Chondrocyte (in vitro differentiated cells): Measurements from ENCODE around the gene CNPY4. TPM values are rescaled to one million over a fixed set of nuclear protein-coding genes. Genes with fewer than 3 reads are reported as not detected.

Experiments
- DNase-seq: peaks from one replicate; pipeline ENCODE4 v3.0.0; 2021; ENCODE audit warnings: mixed read lengths, low spot score
- H3K27ac Mint-ChIP-seq: one replicate; pipeline ENCODE4 v1.8.0; 2021; ENCODE audit warnings: mild to moderate bottlenecking, moderate library complexity, mixed read lengths; ENCODE audit not compliant: unreplicated experiment
- H3K27me3 Mint-ChIP-seq: 2 replicates; pipeline ENCODE4 v1.8.0; 2021; ENCODE audit warnings: low read depth, mixed read lengths
- H3K36me3 Mint-ChIP-seq: 2 replicates; pipeline ENCODE4 v1.8.0; 2021; ENCODE audit warnings: low read depth, mixed read lengths
- H3K4me1 Mint-ChIP-seq: 2 replicates; pipeline ENCODE4 v1.8.0; 2021; ENCODE audit warnings: low read depth, mild to moderate bottlenecking, mixed read lengths
- H3K4me3 Mint-ChIP-seq: one replicate; pipeline ENCODE4 v1.8.0; 2021; ENCODE audit warnings: mild to moderate bottlenecking, moderate library complexity, mixed read lengths; ENCODE audit not compliant: unreplicated experiment
- H3K9me3 Mint-ChIP-seq: 2 replicates; pipeline ENCODE4 v1.8.0; 2021; ENCODE audit warnings: low read depth, mixed read lengths
- CTCF ChIP-seq: fragments of 200-600 bp; sonication (generic); IDR thresholded peaks from 2 replicates; pipeline ENCODE4 v1.5.0; 2021; ENCODE audit warnings: antibody characterized with exemption, mild to moderate bottlenecking, moderate library complexity
- total RNA-seq: library from RNA; stranded (reverse); gene quantifications from 3 replicates; pipeline ENCODE4 v1.2.1, GENCODE V29; 2021

Gene CNPY4
- total RNA-seq, 1 donor from 2014 or later: 31.5 TPM

GRCh38 chr7:100081535-100082102, 37.8 kb upstream of the CNPY4 start, which contains the start of gene ZNF3:
ZNF3 (minus strand) TSS chr7:100081723; CDS start chr7:100077357, 4,366 bp downstream.
- Mint-ChIP-seq H3K27ac (peak within 1 kb of the TSS; percentile 92), H3K4me3 (peak within 1 kb of the TSS; percentile 89), H3K4me1 (peaks cover 38% of the 10 kb centered on the region), H3K9me3 (no peaks in the 10 kb centered on the region), H3K36me3 (peaks cover 19% of the 10 kb centered on the region), H3K27me3 (no peaks in the 10 kb centered on the region)
- DNase-seq: peak; percentile 99
- TF ChIP-seq CTCF: peak; percentile 97

- peaks cover 48% of the 10 kb centered on the region for H3K4me1 Mint-ChIP-seq
- no peak for DNase-seq
- no peaks in the 10 kb centered on the region for H3K27me3 Mint-ChIP-seq
- no peaks in the 10 kb centered on the region for H3K9me3 Mint-ChIP-seq
- peak overlapping the region; percentile 22 for H3K27ac Mint-ChIP-seq
- peaks cover 14% of the 10 kb centered on the region for H3K36me3 Mint-ChIP-seq
- no peak for TF ChIP-seq CTCF
- H3K4me3 Mint-ChIP-seq: no peak overlapping the region
Measured at GRCh38 chr7:100082978-100083377, 36.5 kb upstream of the CNPY4 start.

GRCh38 chr7:100085515-100085914, 33.9 kb upstream of the CNPY4 start:
- H3K27ac Mint-ChIP-seq: no peak overlapping the region
- no peak for DNase-seq
- TF ChIP-seq CTCF: no peak
- no peak overlapping the region for H3K4me3 Mint-ChIP-seq
- peaks cover 45% of the 10 kb centered on the region for H3K4me1 Mint-ChIP-seq
- no peaks in the 10 kb centered on the region for H3K27me3 Mint-ChIP-seq
- peaks cover 6% of the 10 kb centered on the region for H3K36me3 Mint-ChIP-seq
- no peaks in the 10 kb centered on the region for H3K9me3 Mint-ChIP-seq

- no peak for TF ChIP-seq CTCF
- H3K9me3 Mint-ChIP-seq: no peaks in the 10 kb centered on the region
- H3K36me3 Mint-ChIP-seq: peaks cover 13% of the 10 kb centered on the region
- DNase-seq: no peak
- H3K27ac Mint-ChIP-seq: peak overlapping the region; percentile 83
- H3K4me1 Mint-ChIP-seq: peaks cover 38% of the 10 kb centered on the region
- H3K27me3 Mint-ChIP-seq: no peaks in the 10 kb centered on the region
- H3K4me3 Mint-ChIP-seq: no peak overlapping the region
Measured at GRCh38 chr7:100087055-100087750, 32.2 kb upstream of the CNPY4 start.

- Mint-ChIP-seq H3K36me3 (peaks cover 23% of the 10 kb centered on the region), H3K27ac (peak overlapping the region; percentile 83), H3K4me3 (peak overlapping the region; percentile 92), H3K9me3 (no peaks in the 10 kb centered on the region), H3K4me1 (peaks cover 31% of the 10 kb centered on the region), H3K27me3 (no peaks in the 10 kb centered on the region)
- no peak for DNase-seq
- TF ChIP-seq CTCF: no peak
Measured at GRCh38 chr7:100088095-100088620, 31.3 kb upstream of the CNPY4 start.
